Mesodermal cell (in vitro differentiated cells): ENCODE data around the gene ACTR1A.

Experiments
- H3K27ac ChIP-seq: 2 replicates; pipeline ENCODE4 v1.7.0; 2013; ENCODE audit warnings: mild to moderate bottlenecking, low read depth, low read length, moderate library complexity; ENCODE audit not compliant: severe bottlenecking
- H3K36me3 ChIP-seq: 2 replicates; pipeline ENCODE4 v1.7.1; 2013; ENCODE audit warnings: mild to moderate bottlenecking, low read length, moderate library complexity; ENCODE audit not compliant: control insufficient read depth, insufficient read depth
- H3K4me1 ChIP-seq: one replicate; pipeline ENCODE4 v1.7.1; 2013; ENCODE audit warnings: mild to moderate bottlenecking, low read length; ENCODE audit not compliant: insufficient read depth, control insufficient read depth, poor library complexity, severe bottlenecking
- H3K4me3 ChIP-seq: 2 replicates; pipeline ENCODE4 v1.7.0; 2013; ENCODE audit warnings: low read length, control low read depth, mild to moderate bottlenecking; ENCODE audit not compliant: insufficient read depth, poor library complexity, severe bottlenecking; ENCODE audit errors: extremely low read depth
- H3K9me3 ChIP-seq: 2 replicates; pipeline ENCODE4 v1.7.1; 2013; ENCODE audit warnings: mild to moderate bottlenecking, low read length, moderate library complexity; ENCODE audit not compliant: control insufficient read depth
- WGBS, 2 experiments: methylation state at CpG; one replicate each; pipeline ENCODE4 v1.1.5; 2013; ENCODE audit warnings: missing lambda C conversion rate in 2 of 2; ENCODE audit not compliant: insufficient coverage in 2 of 2; 5-methylcytosine and 5-hydroxymethylcytosine counted together

The ACTR1A gene

GRCh38 chr10:102435133-102435497 is 67.4 kb downstream of the ACTR1A start:
- H3K4me3 ChIP-seq, result no peak overlapping the region
- peaks cover 12% of the 10 kb centered on the region for H3K4me1 ChIP-seq
- no peaks in the 10 kb centered on the region for H3K9me3 ChIP-seq
- peaks cover 6% of the 10 kb centered on the region for H3K36me3 ChIP-seq
- H3K27ac ChIP-seq, result no peak overlapping the region
- WGBS, 2 experiments, result 9% methylated on average over 4 of the region's 5 CpGs; no CpG with 5 or more reads in 1 of the 2 experiments

DNA sequence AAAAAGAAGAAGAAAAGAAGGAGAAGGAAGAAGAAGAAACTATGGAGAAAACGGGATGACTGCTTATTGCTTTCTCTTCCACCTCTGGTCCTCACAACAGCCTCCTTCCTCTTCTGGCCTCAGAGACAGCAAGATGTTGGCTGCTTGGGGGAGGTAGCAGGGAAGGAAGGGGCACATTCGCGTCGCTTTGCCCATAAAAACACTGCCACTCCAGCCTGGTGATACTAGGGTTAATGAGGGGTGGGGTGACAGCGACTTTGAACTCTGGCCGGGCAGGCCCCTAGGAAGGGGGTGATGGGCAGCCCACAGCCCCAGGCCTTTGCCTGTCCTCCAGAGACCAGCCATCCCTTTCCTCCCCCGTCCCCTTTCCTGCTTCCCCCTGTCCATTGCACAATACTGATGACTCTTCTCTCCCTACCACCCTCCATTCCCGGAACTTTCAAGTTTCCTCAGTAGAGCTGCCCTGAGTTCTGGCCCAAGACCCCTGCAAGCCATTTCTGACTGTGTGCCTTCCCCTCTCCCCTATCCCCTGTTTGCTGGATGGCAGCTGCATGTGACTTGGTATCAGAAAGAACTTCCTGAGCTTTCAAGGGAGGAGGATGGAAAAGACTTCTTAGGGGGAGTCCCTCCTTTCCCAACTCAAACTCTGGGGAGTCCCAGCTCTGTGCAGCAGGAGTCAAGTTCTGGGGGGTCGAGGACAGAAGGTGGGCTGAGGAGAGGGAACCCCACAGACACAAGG is 67.9 kb downstream of the ACTR1A start:
- Histone ChIP-seq H3K9me3 (no peaks in the 10 kb centered on the region), H3K27ac (no peak overlapping the region), H3K4me1 (peaks cover 12% of the 10 kb centered on the region), H3K4me3 (no peak overlapping the region), H3K36me3 (peaks cover 6% of the 10 kb centered on the region)
- 27 to 29% methylated on average over 2 of the region's 9 CpGs for WGBS, 2 experiments

GRCh38 chr10:102433619-102434046 is 68.9 kb downstream of the ACTR1A start:
- Histone ChIP-seq H3K9me3 (no peaks in the 10 kb centered on the region), H3K27ac (no peak overlapping the region), H3K4me1 (peaks cover 12% of the 10 kb centered on the region), H3K36me3 (peaks cover 6% of the 10 kb centered on the region), H3K4me3 (no peak overlapping the region)
- WGBS, 2 experiments, result 53 to 56% methylated on average over 5 of the region's 5 CpGs

- 1 to 2% methylated on average over 31 to 43 of the region's 52 CpGs for WGBS, 2 experiments
- Histone ChIP-seq H3K4me1 (peaks cover 12% of the 10 kb centered on the region), H3K4me3 (peak within 1 kb of the TSS; percentile 87), H3K27ac (peak within 1 kb of the TSS; percentile 13), H3K36me3 (peaks cover 6% of the 10 kb centered on the region), H3K9me3 (no peaks in the 10 kb centered on the region)
These were observed 70.2 kb downstream of the ACTR1A start, which contains the start of gene CUEDC2 for GRCh38 chr10:102432162-102432950. CUEDC2 (minus strand) TSS chr10:102432574; CDS start chr10:102425188, 7,386 bp downstream.

- Histone ChIP-seq H3K4me1 (peaks cover 12% of the 10 kb centered on the region), H3K4me3 (peak overlapping the region; percentile 87), H3K9me3 (no peaks in the 10 kb centered on the region), H3K36me3 (peaks cover 6% of the 10 kb centered on the region), H3K27ac (peak overlapping the region; percentile 13)
- WGBS, 2 experiments, result 33 to 44% methylated on average over 3 to 4 of the region's 4 CpGs
These were observed 70.9 kb downstream of the ACTR1A start for GRCh38 chr10:102431452-102432124.

GRCh38 chr10:102429468-102429867 is 73.0 kb downstream of the ACTR1A start:
- H3K4me1 ChIP-seq, result peaks cover 4% of the 10 kb centered on the region
- no peak overlapping the region for H3K4me3 ChIP-seq
- no peak overlapping the region for H3K27ac ChIP-seq
- no peaks in the 10 kb centered on the region for H3K9me3 ChIP-seq
- 86 to 92% methylated on average over 6 to 7 of the region's 8 CpGs for WGBS, 2 experiments
- peaks cover 6% of the 10 kb centered on the region for H3K36me3 ChIP-seq
